ENCODE results near the gene FBXL19.
A peak's percentile ranks its signal among the peaks of the same experiment; 100 is the strongest.
"Not testable (repeated sequence)": the region's sequence is repeated elsewhere in the genome, so short reads cannot be mapped to it uniquely, and the experiment has no call there.

FBXL19 gene

DNA sequence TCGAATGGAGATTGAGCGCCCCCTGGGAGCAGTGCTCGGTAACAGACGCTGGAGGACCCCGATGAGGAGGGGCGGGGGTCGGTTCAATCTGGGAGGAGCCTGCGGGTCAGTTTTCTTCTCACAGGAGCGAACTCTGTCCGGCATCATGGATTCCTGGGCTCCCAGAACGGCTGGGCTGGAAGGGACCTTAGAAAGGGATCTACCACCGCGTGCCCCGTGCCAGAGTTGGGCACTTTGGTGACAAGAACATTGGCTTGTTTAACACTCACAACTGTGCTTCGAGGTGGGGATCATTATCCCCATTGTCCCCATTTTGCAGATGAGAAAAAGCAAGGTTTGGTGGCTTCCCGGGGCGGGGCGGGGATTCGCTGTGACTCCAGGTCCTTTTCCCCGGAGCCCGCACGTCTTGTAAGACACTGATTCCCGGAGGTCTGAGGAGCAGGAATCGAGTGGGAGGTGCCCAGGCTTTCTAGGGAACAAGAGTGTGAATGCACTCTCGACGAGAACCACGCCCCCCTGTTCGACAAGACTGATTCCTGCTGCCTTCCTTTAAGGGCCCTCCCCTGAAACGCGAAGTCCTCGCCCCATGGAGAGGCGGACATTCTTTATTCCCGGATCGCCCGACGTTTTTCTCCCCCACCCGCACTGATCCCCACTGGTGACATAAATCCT lies 1.5 kb upstream of the FBXL19 start:
- DNase-seq (ENCODE audit: low read depth in 2 of 2, low spot score in 1 of 2): peak; percentile 75 to 83

- peak; percentile 99 to 100 for DNase-seq (ENCODE audit: low read depth in 2 of 2, low spot score in 1 of 2)
Observed at GRCh38 chr16:30922420-30922959, 882 bp upstream of the FBXL19 start.

DNA sequence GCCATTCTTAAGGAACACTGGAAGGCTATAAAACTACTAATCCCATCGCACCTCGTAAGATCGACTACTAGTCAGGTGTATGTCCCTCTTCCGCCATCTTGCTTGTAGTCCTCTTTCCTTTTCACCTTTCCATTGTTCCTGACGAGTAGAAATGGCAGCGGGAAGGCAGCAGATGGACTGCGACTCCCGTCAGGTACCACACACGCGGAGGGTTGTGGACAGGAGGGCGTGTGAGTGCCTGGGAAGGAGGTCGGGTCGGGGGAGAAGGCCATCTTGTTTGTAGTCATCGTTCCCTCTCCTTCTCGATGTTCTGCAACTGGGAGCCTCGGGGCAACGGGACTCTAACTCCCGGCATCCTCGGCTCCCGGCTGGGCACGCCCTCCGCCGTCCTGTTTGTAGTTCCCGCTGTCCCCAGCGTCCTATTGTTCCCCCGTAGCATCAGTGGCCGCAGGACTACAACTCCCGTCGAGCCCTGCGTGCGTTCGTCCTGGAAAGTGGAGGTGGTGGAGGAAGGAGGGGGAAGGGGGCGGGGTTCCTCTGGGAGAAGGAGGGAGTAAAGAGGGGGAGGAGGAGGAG lies 324 bp upstream of the FBXL19 start:
- peak; percentile 87 to 92 for DNase-seq (ENCODE audit: low read depth in 2 of 2, low spot score in 1 of 2)

DNA sequence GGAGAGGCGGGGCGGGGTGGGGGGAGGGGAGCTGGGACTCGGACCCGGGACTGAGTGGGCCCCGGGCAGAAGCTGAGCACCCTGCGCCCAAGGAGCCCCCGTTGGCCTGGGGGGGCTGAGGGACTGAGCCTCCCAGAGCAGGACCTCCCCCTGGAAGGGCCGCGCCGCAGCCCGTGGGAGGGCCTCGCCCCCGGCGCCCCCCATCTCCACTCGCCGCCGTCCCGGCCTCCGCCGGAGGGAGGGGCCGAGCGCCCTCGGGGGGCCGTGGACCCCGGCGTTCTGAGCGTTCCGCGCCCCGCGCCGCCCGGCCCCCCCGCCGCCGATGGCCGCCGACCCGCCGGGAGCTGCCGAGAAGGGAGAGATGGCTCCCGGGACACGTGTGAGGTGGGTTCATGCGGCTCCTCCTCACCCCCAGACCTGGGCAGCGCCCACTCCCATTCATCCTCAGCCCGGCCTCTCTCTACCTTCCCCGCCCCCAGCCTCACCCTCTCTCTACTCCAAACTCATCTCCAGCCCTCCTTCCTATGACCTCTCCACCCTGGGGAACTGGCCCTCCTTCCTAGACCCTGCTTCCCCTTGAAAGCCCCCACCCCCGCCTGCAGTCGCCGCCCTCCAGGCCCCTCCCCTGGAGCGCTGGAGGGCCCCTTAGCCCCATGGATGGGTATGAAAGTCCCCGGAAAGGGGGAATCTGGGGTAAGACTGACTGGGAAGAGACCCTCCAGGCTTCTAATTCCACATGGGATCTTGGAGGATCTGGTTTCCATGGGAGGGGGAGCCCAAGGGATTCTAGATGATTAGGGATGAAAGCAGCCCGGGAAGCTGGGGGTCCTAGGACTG lies 922 bp downstream of the FBXL19 start:
- DNase-seq (ENCODE audit: low read depth in 2 of 2, low spot score in 1 of 2): no peak

GRCh38 chr16:30924913-30925631 lies 1.7 kb downstream of the FBXL19 start:
- no peak for DNase-seq (ENCODE audit: low read depth in 2 of 2, low spot score in 1 of 2)

DNA sequence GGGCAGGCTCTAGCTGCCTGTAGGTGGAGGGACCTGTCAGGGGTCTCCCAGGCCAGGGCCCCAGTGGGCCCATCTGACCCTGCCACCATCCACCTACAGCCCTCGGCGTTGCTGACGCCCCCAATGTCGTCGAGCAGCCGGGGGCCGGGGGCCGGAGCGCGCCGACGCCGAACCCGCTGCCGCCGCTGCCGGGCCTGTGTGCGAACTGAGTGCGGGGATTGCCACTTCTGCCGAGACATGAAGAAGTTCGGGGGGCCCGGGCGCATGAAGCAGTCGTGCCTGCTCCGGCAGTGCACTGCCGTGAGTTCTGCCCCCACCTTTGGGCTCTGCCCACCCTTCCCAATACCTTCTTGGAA lies 2.2 kb downstream of the FBXL19 start:
- DNase-seq (ENCODE audit: low read depth in 2 of 2, low spot score in 1 of 2): no peak

GRCh38 chr16:30925995-30926811 lies 2.8 kb downstream of the FBXL19 start:
- DNase-seq (ENCODE audit: low read depth in 2 of 2, low spot score in 1 of 2): no peak

DNA sequence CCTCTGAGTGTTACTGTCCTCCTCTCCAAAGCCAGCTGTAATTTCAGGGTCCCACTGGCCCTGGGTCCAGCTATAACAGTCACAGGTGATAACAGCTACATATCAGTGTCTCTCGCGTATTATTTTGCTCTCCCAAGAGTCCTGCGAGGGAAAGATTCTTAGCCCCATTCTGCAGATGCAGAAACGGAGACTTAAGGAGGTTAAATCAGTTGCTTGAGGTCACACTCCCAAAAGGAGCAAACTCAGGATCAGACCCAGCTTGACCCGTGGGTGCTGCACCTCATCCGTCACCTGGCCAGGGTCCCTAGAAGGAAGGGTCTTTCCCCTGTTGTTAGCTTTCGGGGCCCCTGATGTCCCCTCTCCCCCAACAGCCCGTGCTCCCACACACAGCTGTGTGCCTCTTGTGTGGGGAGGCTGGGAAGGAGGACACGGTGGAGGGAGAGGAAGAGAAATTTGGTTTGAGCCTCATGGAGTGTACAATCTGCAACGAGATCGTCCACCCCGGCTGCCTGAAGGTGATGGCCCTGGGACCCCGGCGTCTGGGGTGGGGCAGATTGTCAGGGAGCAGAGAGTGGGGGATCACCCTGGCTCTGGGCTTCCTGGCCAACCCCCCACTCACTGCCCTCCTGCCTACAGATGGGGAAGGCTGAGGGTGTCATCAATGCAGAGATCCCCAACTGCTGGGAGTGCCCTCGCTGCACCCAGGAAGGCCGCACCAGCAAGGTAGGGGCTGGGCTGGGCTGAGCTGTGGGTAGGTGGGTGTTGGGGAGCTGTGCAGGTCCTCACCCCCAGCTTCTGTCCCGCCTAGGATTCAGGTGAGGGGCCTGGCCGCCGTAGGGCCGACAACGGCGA lies 3.8 kb downstream of the FBXL19 start:
- no peak for DNase-seq (ENCODE audit: low read depth in 2 of 2, low spot score in 1 of 2)

- no peak for DNase-seq (ENCODE audit: low read depth in 2 of 2, low spot score in 1 of 2)
Observed at GRCh38 chr16:30927789-30928378, 4.5 kb downstream of the FBXL19 start.

DNA sequence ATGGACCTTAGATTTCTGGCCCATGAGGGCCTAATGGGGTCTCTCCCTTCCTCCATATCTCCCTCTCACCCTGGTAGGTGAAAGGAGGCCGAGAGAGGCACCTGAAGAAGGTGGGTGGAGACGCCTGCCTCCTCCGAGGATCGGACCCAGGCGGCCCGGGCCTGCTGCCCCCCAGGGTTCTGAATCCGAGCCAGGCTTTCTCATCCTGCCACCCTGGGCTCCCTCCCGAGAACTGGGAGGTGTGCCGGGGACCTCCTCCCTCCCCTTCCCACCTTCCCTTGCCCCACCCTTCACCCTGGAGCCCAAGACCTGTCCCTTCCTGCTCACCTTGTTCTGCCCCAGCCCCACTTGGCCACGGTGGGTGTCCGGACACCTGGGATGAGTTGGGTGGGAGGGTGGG lies 5.0 kb downstream of the FBXL19 start:
- no peak for DNase-seq (ENCODE audit: low read depth in 2 of 2, low spot score in 1 of 2)

DNA sequence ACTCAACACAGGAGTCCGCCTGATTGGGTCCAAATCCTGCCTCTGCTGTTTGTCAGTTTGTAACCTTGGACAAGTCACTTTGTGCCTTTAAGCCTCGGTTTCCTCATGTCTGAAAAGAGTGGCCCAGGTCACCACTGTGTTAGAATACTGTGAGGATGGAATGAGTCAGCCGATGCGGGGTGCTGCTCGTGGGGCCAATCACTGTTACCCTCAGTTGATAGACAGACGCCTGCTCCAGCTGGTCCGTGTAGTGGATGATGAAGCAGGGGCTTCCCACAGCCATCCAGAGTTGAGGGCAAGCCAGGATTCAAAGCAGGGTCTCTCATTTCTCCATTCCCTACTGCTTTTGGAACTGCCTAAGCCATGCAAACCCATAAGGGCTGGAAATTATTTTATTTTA lies 5.8 kb downstream of the FBXL19 start:
- no peak for DNase-seq (ENCODE audit: low read depth in 2 of 2, low spot score in 1 of 2)

GRCh38 chr16:30930160-30930571 lies 6.8 kb downstream of the FBXL19 start:
- no peak for DNase-seq (ENCODE audit: low read depth in 2 of 2, low spot score in 1 of 2)

GRCh38 chr16:30931068-30931650 lies 7.8 kb downstream of the FBXL19 start:
- no peak for DNase-seq (ENCODE audit: low read depth in 2 of 2, low spot score in 1 of 2)

- no peak for DNase-seq (ENCODE audit: low read depth in 2 of 2, low spot score in 1 of 2)
Observed at GRCh38 chr16:30934827-30935557, 11.6 kb downstream of the FBXL19 start.

- DNase-seq (ENCODE audit: low read depth in 2 of 2, low spot score in 1 of 2): no peak
Observed at GRCh38 chr16:30937692-30938091, 14.3 kb downstream of the FBXL19 start.

GRCh38 chr16:30939571-30939970 lies 16.2 kb downstream of the FBXL19 start:
- not testable (repeated sequence) for DNase-seq (ENCODE audit: low read depth in 2 of 2, low spot score in 1 of 2)

GRCh38 chr16:30941600-30942425 lies 18.4 kb downstream of the FBXL19 start:
- DNase-seq (ENCODE audit: low read depth in 2 of 2, low spot score in 1 of 2): peak in 1 of 2 donors; percentile 24

Measured in stimulated activated CD8-positive, alpha-beta memory T cell treated with anti-CD3 and anti-CD28 coated beads, Interleukin-4, amount 100 ng/mL, for 4 hours (primary cell).